Umbilical cord (tissue), 2 donors: ENCODE data around the gene KIAA0232. TPM values are rescaled to one million over a fixed set of nuclear protein-coding genes. Genes with fewer than 3 reads are reported as not detected.

Source experiments
- DNase-seq: peaks from one replicate; pipeline ENCODE4 v3.0.0-alpha.2; 2015; ENCODE audit warnings: low spot score
- total RNA-seq: library from RNA; depleted of rRNA; stranded (reverse); fragments of >200 nt; gene quantifications from one replicate; pipeline ENCODE4 v1.2.3, GENCODE V29; 2014; ENCODE audit warnings: low replicate concordance; ENCODE audit not compliant: insufficient read depth

The KIAA0232 gene
- total RNA-seq, 1 donor from 2014 or later = 27.9 TPM

DNA sequence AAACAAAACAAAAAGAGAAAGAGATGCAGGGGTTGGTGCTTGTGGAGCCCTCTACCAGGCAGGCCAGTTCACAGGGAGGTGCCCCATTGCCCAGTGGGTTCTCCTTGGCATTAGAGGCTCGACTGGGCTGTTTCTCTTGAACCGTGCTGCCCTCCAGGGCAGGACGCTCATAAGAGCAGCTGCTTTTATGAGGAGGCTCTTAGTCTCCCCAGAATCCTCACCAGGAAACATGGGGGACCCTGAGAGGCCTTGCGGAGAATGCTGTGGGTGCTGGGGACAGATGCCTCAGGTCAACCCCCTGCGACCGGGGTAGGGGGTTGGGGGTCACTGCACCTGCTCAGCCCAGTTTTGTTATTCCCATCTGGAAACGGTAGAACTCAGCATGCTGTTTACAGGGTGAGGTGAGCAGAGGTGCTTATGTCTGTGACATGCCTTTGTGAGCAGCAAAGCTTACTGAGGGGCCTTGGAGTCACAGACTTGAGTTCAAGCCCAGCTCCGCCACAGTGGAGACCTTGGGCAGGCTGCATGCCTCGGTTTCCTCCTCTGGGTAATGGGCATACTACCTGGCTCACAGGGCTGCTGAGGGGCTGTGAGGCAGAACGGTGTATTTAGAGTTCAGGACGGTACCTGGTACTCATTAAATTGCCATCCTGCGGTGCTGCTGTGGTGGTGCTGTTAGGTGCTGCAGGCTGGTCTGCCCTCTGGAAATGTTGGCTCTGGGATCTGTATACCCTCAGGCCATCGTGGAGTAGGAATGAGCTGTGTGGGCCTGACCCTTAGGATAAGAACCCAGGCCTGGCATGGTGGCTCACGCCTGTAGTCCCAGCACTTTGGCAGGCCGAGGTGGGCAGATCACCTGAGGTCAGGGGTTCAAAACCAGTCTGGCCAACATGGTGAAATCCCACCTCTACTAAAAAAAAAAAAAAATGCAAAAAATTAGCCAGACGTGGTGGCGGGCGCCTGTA, 132.8 kb downstream of the KIAA0232 start:
- no peak for DNase-seq

DNA sequence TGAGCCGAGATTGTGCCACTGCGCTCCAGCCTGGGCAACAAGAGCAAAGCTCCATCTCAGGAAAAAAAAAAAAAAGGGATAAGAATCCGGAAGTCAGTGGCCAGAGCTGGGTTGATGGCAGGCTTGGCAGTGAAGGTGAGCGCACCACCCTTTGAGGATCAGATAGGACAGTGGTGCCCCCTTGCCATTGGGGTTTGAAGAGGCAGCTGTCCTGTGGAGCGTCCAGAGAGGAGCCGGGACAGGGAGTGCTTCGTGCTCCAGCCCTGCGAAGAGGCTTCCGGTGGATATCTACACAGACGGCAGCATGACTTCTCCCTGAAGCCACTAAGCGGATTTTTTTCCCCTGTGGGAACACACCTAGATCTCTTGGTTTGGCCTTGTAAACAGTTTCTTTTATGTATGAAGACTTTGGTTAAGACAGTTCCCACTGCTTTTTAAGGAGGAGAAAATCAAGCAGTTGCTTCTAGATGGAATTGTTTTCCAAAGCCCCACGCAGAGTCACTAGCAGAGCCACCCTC, 133.6 kb downstream of the KIAA0232 start:
- DNase-seq = no peak

DNA sequence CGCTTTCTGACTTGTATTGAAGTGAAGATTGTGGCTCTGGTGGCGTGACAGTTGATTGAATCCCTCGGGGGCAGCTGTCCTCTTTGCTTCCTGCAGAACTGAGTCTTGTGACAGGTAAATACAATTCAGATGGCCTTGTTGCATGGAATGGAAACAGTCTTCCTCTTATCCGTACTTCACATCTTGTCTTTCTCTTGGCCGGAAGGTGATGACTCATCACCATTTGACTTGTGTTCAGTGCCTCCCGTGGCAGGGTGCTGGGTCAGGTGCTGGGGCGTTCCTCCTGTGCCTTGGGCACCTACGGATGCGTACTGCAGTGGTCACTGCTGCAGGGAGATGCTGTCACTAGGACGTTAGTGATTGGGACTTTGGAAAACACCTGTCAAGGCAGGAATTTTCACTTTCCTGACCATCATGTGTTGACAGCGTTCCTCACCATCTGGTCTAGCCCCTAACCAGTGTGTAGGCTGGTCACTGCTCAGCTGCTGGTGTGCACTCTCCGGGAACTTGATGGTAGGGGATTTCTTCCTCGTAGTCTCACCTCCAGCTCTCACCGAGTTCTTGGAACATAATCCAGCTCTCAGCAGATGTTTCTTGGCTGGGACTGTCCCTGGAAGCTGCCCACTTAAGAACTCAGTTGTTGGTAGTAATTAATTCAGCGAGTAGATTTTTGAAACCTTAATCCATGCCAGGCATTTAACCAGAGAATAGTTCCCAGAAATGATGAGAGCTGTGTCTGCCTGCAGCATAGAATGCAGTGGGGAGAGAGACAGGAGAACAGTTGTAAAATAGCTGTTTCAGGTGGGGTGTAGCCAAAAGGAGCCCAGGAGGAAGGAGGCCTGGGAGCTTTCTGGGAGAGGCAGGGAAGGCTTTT, 134.3 kb downstream of the KIAA0232 start:
- no peak for DNase-seq

DNA sequence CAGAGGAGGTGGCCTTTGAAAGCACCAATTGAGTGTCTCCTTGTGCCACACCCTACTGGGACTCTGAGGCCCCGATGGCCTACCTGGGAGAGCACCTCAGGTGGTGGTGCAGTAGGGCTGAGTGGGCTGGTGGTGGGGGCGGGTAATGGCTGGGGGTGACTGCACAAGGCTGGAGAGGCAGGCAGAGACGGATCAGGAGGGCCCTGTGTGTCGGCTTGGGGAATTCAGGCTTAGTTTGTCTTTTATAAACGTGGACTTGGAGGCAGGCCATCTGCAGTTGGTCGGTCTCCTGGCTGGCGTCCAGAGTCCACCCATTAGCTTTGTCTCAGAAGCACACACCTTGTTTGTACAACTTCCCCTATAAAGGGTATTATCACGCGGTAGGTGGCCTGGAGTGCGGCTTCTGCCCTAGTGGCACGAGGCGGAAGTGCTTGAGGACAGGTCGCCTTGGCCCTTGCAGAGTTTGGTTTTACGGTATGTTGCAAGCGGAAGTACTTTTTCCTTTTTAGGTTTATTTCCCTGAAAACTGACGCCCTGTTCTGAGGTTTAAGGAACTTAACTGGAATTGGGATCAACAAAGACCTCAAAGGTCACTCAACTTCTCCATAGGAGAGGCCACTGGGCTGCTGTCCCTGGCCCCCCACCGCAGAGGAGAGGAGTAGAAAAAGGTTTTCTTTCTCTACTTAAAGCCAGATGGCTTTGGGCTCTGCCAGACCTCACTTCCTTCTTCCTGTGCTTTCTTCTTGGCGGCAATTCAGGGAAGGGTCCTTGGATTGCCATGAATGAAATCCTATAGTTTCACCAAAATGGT, 135.1 kb downstream of the KIAA0232 start:
- peak; percentile 54 for DNase-seq

DNA sequence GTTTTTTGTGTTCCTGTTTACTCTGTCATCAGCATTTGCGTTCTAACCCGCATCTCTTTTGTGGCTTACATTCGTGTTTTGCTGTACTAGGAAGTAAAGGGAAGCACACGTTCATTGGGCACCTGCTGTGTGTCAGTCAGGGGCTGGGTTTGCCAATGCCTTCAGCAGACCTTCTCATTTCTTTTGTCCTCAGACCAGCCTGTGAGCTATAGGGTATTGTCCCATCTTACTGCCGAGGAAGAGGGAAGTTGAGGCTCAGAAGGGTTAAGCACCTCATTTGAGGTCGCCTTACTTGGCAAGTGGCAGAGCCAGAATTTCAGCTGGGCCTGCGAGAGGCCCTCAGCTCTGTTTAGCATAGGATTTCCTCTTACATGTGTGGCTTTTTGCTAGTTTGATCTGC, 135.8 kb downstream of the KIAA0232 start:
- no peak for DNase-seq

DNA sequence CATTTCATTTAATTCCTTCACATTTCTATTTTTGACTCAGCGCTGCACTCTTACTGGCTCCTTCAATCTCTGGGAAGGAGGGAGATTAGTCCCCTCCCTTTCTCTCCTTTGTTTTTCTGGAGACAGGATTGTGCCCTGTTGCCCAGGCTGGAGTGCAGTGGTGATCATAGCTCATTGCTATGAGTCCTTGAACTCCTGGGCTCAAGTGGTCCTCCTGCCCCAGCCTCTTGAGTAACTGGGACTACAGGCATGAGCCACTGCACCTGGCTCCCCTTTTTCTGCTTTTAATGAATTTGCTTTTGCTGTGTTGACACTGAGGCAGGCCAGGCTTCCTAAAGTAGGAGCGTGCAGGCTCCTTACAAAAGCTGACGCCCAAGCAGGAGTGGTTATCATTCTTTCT, 137.6 kb downstream of the KIAA0232 start:
- no peak for DNase-seq

DNA sequence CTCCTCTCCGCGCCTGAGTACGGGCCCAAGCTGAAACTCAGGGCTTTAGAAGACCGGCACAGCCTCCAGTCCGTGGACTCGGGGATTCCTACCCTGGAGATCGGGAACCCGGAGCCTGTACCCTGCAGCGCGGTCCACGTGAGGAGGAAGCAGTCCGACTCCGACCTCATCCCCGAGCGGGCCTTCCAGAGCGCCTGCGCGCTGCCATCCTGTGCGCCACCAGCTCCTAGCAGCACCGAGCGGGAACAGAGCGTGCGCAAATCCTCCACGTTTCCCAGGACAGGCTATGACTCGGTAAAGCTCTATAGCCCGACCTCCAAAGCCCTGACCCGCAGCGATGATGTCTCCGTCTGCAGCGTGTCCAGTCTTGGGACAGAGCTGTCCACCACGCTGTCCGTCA, 141.0 kb downstream of the KIAA0232 start:
- DNase-seq = no peak

DNA sequence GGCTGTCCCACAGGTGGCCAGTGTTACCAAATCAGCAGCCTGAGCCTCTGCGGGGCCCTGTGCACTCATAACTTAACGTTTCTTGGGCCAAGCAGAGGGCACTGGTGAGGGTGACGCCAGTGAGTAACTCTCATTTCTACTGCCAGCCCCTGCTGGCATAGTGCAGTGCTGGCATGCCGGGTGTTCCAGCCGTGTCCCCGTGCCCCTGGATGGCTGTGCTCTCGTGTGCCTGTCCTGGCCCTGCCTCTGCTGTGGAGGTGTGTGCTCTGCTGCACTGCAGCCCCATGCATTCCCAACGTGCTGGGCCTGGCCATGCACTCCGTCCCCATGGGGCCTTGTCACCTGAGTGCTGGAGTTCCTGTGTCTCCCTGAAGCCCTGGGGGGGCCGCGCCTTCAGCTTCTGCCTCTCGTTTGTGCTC, 141.8 kb downstream of the KIAA0232 start:
- no peak for DNase-seq

DNA sequence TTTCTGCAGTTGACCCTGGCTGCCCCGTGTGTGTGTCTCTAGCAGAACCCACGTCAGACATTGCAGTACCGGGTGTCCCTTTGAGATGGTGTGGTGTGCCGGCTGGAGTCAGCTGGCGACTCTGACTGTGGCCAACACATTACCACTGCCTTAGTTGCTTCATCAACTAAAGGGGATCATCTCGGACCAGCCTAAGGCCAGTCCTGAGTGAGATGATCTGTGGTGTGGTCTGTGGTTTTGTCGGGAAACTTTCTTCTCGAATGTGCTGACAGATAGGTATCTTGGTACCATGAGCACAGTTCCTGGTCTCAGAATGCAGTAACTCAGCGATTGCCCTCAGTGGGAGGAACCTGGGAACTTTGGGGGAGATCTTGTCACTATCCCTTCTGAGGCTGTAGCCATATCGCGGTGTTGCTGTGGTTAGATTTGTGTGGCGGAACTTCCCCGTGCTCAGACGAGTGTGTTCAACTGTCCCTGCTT, 142.9 kb downstream of the KIAA0232 start:
- DNase-seq = no peak

DNA sequence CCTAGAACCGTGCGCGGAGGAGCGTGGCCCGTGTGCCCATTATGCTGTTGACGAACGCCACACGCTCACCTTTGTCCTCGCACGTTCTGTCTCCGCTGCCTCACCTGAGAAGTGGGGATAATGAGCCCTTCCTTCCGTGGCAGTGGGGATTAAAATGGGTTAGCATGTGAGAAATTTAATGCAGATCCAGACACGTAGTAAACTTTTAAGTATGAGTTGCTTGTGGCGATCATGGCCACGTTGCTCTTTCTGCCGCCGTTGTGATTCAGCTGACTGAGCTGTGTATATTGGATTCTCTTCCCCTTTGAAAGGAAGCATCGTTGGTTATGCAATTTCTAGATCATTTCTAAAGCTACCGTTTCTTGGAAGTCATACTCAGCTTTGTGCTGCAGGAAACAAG, 143.6 kb downstream of the KIAA0232 start:
- no peak for DNase-seq

DNA sequence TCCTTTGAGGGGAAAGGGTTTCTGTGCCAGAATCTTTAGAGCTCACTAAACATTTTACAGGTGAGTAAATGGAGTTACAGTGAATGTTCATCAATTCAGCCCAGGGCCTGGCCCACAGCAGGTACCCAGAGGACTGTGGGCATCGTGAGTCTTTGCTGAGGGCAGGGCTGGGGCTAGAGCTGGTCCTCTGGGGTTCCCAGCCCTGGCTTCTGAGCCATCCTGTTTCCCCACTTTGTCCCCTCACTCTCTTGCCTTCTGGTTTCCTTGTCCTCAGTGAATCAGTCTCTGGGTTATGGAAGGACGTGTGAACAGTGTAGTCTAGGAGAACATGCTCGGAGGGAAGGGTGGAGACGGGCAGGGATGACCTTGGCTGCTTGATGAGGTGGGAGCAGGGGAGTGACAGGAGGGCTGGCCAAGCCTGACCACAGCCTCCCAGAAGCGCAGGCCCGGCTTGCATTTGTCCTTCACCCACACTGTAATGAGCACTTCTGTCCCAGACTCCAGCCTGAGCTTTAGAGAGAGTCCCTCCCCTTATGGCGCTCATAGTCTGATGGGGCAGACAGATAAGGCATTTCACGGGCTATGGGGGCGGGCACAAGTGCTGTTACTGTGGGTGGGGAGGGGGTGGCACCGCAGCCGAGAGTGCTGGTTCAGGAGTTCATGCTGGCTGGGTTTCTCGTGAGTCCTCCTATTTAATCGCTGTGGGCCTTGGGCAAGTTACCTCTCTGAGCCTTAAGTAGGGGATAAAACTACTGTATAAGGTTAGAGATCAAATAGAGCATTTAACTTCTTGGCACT, 144.4 kb downstream of the KIAA0232 start:
- DNase-seq = peak; percentile 81

DNA sequence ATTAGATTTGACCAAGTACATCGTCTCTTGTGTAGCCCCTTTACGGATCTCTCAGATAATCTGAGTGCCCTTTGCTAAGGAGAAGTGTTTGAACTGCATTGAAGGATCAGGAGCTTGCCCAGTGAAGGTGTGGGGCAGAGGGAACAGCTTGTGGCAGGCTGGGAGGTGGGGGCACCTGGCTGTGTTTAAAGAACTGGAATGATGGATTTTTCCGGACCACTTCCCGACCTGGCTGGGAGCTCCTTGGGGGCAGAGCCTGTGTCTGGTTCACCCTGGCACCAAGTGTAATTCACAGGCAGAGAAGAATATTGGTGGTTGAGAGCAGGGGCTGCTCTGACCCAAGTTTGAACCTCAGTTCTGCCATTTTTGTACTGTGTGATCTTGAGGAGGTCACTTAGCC, 145.6 kb downstream of the KIAA0232 start:
- DNase-seq = no peak

DNA sequence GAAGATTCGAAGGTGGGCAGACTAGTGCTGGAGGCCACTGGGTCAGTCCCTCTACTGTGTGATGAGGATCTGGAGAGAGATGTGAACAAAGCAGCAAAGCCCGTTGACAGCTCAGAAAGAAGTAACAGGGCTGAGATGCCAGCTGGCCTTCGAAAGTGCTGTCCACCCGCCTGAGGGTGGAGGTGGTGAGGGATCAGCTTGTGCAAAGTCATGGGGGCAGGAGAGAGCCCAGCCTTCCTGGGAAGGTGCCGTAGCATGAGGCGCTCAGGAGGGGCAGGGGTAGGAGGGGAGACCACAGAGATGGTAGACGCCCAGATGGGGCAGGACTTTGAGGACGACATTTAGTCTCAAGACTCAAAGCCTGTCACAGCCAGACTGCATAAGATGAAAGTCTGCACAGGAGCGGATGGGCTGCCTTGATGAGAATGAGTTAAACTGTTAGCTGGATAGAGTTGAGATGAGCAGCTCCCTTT, 146.8 kb downstream of the KIAA0232 start:
- no peak for DNase-seq

DNA sequence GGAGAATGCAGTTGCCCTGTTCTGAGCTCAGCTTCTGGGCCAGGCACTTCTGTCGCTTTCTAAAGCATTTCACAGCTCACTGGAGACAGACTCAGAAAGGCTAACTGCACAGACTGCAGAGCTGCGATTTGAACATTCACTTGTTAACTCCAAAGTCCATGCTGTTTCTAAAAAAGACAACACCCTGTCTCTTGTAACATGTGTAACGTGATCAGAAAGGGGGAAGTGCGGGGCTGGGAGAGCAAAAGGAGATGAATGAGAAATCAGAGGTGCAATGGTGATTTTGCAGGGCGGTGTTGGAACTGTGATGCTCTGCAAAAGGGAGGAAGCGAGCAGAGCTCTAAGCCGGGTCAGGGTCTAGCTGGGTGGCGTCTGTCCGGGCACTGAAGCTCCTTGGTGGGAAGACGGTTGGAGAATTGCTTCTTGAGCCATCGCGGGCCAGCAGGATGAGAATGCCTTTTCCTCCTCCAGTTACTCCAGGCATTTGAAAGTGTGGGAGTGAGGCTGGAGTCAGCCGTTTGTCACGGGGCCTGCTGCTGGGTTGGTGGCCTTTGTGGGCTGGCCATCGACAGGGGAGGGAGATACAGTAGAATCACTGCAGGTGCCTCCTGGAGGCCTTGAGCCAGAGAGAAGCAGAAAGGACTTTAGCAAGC, 147.4 kb downstream of the KIAA0232 start:
- no peak for DNase-seq

DNA sequence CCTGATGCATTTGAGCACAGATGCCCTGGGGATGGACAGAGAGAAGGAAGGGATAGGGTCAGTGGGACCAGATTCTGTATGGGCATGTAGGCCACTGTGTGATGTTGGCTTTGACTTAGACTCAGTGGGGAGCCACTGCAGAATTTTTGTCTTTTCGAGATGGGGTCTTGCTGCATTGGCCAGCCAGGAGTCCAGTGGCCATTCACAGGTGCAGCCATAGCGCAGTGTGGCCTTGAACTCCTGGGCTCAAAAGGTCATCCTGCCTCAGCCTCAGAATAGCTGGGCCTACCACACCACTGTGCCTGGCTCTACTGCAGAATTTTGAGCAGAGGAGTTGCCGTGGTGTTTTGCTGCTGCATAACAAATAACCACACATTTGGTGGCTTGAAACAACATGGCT, 149.9 kb downstream of the KIAA0232 start:
- DNase-seq = no peak

DNA sequence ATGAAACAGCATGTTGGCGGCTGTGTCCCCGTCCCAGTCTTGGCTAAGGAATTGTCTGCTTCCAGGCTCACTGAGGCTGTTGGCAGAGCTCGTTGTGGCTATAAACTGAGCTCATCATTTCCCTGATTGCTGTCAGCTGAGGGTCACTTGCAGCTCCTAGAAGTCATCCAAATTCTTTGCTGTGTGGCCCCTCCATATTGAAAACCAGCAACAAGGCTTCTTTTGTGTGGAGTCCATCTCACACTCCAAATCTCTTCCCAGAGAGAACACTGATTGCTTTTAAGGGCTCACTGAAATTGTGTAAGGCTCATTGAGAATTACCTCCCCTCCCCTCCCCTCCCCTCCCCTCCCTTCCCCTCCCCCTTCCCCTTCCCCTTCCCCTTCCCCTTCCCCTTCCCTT, 150.4 kb downstream of the KIAA0232 start:
- DNase-seq = no peak
